HEK293 (cell line): ENCODE data around the gene GJC2.
A peak's percentile ranks its signal among the peaks of the same experiment; 100 is the strongest.

Experiments
- CTCF ChIA-PET: fragments of 350-600 bp; formaldehyde crosslinking; extraction: SDS; loops from one replicate; lab custom pipeline; 2021; ENCODE audit warnings: antibody characterized with exemption; lab: Yijun Ruan, JAX
- POLR2A ChIA-PET: fragments of 300-600 bp; formaldehyde crosslinking; extraction: SDS; loops from one replicate; lab custom pipeline; 2020; ENCODE audit warnings: antibody characterized with exemption, inconsistent platforms; lab: Yijun Ruan, JAX
- H3K27ac ChIP-seq: fragments of 200-500 bp; sonication (Bioruptor generic); 2 replicates; pipeline ENCODE4 v1.5.1; 2014; ENCODE audit warnings: low read depth, low read length, control low read depth, inconsistent platforms; ENCODE audit errors: extremely low read depth
- H3K36me3 ChIP-seq, 2 experiments: fragments of 200-500 bp in 1 of 2; sonication (Bioruptor generic) in 1 of 2; 1 replicate in 1 of 2; 2 replicates in 1 of 2; pipeline ENCODE4 v1.5.1; 2014 to 2017; ENCODE audit warnings: inconsistent platforms in 2 of 2, low read length in 2 of 2; ENCODE audit not compliant: control insufficient read depth in 2 of 2, insufficient read depth in 1 of 2
- H3K4me1 ChIP-seq: fragments of 200-500 bp; sonication (Bioruptor generic); 2 replicates; pipeline ENCODE4 v1.5.1; 2014; ENCODE audit warnings: mild to moderate bottlenecking, low read length, inconsistent platforms; ENCODE audit not compliant: control insufficient read depth, insufficient read depth
- H3K4me3 ChIP-seq: 2 replicates; pipeline ENCODE4 v1.5.1; 2011; ENCODE audit warnings: low read depth, mild to moderate bottlenecking, control low read depth, low read length, moderate library complexity
- H3K9me3 ChIP-seq: fragments of 200-500 bp; sonication (Bioruptor generic); 2 replicates; pipeline ENCODE4 v1.5.1; 2014; ENCODE audit warnings: low read depth, low read length, inconsistent platforms; ENCODE audit not compliant: control insufficient read depth, insufficient read depth
- GLIS2 ChIP-seq: fragments of 450-650 bp; formaldehyde crosslinking; IDR thresholded peaks from 2 replicates; pipeline ENCODE4 v1.5.1; 2016; ENCODE audit warnings: missing biosample characterization, missing genetic modification characterization
- KLF16 ChIP-seq: fragments of 450-650 bp; formaldehyde crosslinking; IDR thresholded peaks from 2 replicates; pipeline ENCODE4 v1.5.1; 2017; ENCODE audit warnings: missing biosample characterization, missing genetic modification characterization
- SCRT2 ChIP-seq: fragments of 450-650 bp; formaldehyde crosslinking; IDR thresholded peaks from 2 replicates; pipeline ENCODE4 v1.5.1; 2016; ENCODE audit warnings: missing biosample characterization, missing genetic modification characterization
- ZNF24 ChIP-seq: fragments of 450-650 bp; formaldehyde crosslinking; IDR thresholded peaks from 2 replicates; pipeline ENCODE4 v1.5.1; 2016; ENCODE audit warnings: missing biosample characterization, missing genetic modification characterization
- ZNF311 ChIP-seq: fragments of 450-650 bp; formaldehyde crosslinking; IDR thresholded peaks from 2 replicates; pipeline ENCODE4 v1.5.1; 2017; ENCODE audit warnings: missing biosample characterization, missing genetic modification characterization, borderline replicate concordance
- ZNF600 ChIP-seq: fragments of 450-650 bp; formaldehyde crosslinking; IDR thresholded peaks from 2 replicates; pipeline ENCODE4 v1.5.1; 2016; ENCODE audit warnings: missing biosample characterization, missing genetic modification characterization
- TF ChIP-seq, protein P1 (sequence below): fragments of 450-650 bp; formaldehyde crosslinking; IDR thresholded peaks from 2 replicates; pipeline ENCODE4 v1.5.1; 2016; ENCODE audit warnings: missing biosample characterization, missing genetic modification characterization
- TF ChIP-seq, protein P2 (sequence below): fragments of 450-650 bp; formaldehyde crosslinking; IDR thresholded peaks from 2 replicates; pipeline ENCODE4 v1.5.1; 2017; ENCODE audit warnings: missing biosample characterization, missing genetic modification characterization
- TF ChIP-seq, protein P3 (sequence below): fragments of 450-650 bp; formaldehyde crosslinking; IDR thresholded peaks from 2 replicates; pipeline ENCODE4 v1.5.1; 2017; ENCODE audit warnings: missing biosample characterization, missing genetic modification characterization
- TF ChIP-seq, protein P4 (sequence below): fragments of 450-650 bp; formaldehyde crosslinking; conservative IDR thresholded peaks from 2 replicates; pipeline ENCODE4 v1.5.1; 2016; ENCODE audit warnings: low read depth, missing biosample characterization, missing genetic modification characterization

Gene GJC2

DNA sequence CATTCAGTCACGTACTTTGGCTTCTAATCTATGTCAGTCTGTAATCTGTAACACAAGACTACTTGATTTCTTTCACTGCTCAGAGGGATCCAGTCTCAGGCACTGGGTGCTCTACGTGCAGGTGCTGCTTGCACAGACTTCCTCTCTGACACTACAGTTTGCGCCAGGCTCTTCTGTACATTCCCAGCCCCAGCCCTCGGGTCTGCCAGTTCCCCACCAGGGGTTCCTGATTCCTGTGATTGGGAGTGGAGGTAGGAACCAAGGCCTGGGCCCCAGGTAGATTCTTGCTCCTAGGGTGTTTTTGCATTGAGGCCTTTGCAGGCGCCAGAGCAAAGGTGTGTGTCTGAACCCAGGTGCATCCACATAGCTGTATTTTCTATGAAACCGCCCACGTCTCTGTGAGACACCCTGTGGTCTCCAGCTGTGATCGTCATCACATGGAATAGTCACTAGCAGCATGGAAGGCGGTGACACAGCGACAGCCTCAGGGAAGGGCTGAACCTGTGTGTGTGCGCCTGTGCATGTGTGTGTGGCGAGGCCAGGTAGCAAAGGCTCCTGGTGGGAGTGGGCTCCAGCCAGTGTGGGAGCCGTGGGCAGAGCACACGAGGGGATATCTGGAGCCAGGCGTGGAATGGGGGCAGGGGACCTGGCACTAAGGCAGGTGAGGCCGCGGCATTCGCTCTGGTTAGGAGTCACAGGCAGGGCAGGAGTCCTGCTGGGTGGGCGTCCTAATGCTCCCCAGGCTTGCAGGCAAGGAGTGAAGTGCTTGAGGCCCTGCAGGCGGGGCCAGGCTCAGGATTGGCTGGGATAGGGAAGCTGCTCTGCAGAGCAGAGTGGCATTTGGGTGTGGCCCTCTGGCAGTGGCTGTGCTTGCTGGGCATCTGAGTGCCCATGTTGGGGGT lies 5.2 kb downstream of the GJC2 start (continued):
- TF ChIP-seq, protein P1, sequence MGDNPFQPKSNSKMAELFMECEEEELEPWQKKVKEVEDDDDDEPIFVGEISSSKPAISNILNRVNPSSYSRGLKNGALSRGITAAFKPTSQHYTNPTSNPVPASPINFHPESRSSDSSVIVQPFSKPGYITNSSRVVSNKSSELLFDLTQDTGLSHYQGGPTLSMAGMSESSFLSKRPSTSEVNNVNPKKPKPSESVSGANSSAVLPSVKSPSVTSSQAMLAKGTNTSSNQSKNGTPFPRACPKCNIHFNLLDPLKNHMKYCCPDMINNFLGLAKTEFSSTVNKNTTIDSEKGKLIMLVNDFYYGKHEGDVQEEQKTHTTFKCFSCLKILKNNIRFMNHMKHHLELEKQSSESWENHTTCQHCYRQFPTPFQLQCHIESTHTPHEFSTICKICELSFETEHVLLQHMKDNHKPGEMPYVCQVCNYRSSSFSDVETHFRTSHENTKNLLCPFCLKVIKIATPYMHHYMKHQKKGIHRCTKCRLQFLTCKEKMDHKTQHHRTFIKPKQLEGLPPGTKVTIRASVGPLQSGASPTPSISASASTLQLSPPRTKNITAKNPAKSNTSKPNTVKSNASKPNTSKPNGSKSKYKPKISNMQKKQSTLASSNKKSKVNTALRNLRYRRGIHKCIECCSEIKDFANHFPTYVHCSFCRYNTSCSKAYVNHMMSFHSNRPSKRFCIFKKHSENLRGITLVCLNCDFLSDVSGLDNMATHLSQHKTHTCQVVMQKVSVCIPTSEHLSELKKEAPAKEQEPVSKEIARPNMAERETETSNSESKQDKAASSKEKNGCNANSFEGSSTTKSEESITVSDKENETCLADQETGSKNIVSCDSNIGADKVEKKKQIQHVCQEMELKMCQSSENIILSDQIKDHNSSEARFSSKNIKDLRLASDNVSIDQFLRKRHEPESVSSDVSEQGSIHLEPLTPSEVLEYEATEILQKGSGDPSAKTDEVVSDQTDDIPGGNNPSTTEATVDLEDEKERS (tag by site-specific recombination), result no peak

DNA sequence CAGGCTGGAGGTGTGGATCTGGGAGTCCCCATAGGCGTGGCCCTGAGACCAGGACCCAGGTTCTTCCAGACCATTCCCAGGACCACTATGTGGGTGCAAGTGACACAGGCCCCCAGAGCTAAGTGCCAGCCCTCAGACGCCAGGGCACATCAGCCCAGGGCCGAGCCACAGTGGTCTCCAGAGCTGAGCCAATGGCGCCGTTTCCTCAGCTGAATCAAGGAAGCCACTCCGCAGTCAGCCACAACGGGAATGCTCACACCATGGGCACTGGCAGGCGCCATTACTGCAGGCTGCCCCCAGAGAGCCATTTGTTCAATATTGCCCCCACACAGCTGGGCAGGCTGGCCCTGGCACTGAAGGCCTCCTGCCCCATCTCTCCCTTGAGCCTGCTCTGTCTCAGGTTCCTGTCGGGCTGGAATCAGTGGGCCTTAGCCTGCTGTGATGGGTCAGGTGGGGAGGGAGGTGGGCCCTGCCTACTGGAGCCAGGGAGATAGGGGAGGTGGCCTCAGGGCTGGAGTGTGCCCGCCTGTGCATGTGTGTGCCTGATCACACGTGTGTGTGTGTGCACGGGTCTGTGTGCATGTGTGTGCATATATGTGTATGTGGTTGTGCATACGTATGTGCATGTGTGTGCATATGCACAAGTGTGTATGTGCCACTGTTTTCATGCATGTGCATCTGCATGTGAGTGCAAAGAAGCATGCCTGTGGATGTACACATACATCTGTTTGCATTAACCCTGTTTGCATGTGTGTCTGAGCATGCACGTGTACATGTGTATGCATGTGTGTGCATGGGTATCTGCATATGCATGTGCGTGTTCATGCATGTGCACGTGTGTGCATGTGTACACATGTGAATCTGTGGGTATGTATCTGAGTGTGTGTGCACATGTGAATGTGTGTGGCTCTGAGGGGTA lies 6.1 kb downstream of the GJC2 start:
- Histone ChIP-seq H3K36me3 (no peaks in the 10 kb centered on the region), H3K27ac (no peak overlapping the region), H3K4me1 (peaks cover 3% of the 10 kb centered on the region; the same call in 1 of the 2 replicates), H3K9me3 (no peaks in the 10 kb centered on the region), H3K4me3 (no peak overlapping the region)
- TF ChIP-seq, protein P2, sequence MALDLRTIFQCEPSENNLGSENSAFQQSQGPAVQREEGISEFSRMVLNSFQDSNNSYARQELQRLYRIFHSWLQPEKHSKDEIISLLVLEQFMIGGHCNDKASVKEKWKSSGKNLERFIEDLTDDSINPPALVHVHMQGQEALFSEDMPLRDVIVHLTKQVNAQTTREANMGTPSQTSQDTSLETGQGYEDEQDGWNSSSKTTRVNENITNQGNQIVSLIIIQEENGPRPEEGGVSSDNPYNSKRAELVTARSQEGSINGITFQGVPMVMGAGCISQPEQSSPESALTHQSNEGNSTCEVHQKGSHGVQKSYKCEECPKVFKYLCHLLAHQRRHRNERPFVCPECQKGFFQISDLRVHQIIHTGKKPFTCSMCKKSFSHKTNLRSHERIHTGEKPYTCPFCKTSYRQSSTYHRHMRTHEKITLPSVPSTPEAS, result peak; percentile 78
- TF ChIP-seq KLF16 (tag by site-specific recombination) (no peak), GLIS2 (peak; percentile 9), ZNF311 (no peak), SCRT2 (tag by site-specific recombination) (no peak)
- ChIA-PET POLR2A (interaction anchor here (9.6 kb wide), 1 partner anchor 8 kb away, joined by 82 read pairs; the partner anchor contains the start of gene IBA57), CTCF (interaction anchor here (1.1 kb wide), 1 partner anchor 25 kb away, joined by 3 read pairs; no protein-coding TSS in a partner anchor)

DNA sequence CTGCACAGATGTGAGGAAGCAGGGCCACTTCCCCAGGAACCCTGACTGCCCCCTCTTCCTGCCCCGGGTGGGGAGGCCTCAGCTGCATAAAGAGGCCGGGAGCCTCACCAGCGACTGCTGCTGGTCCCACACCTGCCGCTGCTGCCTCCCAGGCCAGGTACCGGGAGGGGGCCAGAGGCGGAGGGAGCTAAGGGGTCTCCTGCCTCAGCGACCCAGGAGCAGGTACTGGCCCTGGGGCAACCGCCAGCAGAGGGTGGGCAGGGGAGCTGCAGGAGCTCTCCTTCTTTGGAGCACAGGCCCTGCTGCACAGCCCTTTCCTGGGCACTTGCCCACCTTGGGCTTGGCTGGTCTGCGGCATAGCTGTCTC lies 6.8 kb downstream of the GJC2 start:
- no peak overlapping the region for H3K27ac ChIP-seq
- CTCF ChIA-PET, result interaction anchor here (0.6 kb wide), 1 partner anchor 472 kb away, joined by 4 read pairs; no protein-coding TSS in a partner anchor
- H3K36me3 ChIP-seq, result no peaks in the 10 kb centered on the region
- POLR2A ChIA-PET, result interaction anchor here (9.6 kb wide), 1 partner anchor 7 kb away, joined by 82 read pairs; the partner anchor contains the start of gene IBA57
- TF ChIP-seq ZNF600 (no peak), ZNF24 (tag by site-specific recombination) (no peak)
- TF ChIP-seq, protein P3, sequence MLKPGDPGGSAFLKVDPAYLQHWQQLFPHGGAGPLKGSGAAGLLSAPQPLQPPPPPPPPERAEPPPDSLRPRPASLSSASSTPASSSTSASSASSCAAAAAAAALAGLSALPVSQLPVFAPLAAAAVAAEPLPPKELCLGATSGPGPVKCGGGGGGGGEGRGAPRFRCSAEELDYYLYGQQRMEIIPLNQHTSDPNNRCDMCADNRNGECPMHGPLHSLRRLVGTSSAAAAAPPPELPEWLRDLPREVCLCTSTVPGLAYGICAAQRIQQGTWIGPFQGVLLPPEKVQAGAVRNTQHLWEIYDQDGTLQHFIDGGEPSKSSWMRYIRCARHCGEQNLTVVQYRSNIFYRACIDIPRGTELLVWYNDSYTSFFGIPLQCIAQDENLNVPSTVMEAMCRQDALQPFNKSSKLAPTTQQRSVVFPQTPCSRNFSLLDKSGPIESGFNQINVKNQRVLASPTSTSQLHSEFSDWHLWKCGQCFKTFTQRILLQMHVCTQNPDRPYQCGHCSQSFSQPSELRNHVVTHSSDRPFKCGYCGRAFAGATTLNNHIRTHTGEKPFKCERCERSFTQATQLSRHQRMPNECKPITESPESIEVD (tag by site-specific recombination), result no peak
- TF ChIP-seq, protein P4, sequence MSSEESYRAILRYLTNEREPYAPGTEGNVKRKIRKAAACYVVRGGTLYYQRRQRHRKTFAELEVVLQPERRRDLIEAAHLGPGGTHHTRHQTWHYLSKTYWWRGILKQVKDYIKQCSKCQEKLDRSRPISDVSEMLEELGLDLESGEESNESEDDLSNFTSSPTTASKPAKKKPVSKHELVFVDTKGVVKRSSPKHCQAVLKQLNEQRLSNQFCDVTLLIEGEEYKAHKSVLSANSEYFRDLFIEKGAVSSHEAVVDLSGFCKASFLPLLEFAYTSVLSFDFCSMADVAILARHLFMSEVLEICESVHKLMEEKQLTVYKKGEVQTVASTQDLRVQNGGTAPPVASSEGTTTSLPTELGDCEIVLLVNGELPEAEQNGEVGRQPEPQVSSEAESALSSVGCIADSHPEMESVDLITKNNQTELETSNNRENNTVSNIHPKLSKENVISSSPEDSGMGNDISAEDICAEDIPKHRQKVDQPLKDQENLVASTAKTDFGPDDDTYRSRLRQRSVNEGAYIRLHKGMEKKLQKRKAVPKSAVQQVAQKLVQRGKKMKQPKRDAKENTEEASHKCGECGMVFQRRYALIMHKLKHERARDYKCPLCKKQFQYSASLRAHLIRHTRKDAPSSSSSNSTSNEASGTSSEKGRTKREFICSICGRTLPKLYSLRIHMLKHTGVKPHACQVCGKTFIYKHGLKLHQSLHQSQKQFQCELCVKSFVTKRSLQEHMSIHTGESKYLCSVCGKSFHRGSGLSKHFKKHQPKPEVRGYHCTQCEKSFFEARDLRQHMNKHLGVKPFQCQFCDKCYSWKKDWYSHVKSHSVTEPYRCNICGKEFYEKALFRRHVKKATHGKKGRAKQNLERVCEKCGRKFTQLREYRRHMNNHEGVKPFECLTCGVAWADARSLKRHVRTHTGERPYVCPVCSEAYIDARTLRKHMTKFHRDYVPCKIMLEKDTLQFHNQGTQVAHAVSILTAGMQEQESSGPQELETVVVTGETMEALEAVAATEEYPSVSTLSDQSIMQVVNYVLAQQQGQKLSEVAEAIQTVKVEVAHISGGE, result no peak
- H3K4me1 ChIP-seq, result peaks cover 3% of the 10 kb centered on the region; the same call in 1 of the 2 replicates
- no peaks in the 10 kb centered on the region for H3K9me3 ChIP-seq
- no peak overlapping the region for H3K4me3 ChIP-seq
